Caco-2 (cell line): ENCODE measurements around the gene IDI2. TPM values are rescaled to one million over a fixed set of nuclear protein-coding genes. Genes with fewer than 3 reads are reported as not detected.

Experiments
- BruUV-seq: library from RNA; stranded (reverse); fragments of 400-500 nt; replicated peaks from 2 replicates; lab custom pipeline; 2021; lab: Mats Ljungman, UMichigan
- CTCF ChIA-PET: fragments of 300-600 bp; sonication (Branson Sonifier 250); formaldehyde crosslinking; loops from one replicate; lab custom pipeline; 2022; ENCODE audit warnings: antibody characterized with exemption; lab: Charles Lee
- POLR2A ChIA-PET: fragments of 300-600 bp; sonication (Branson Sonifier 250); formaldehyde crosslinking; loops from one replicate; lab custom pipeline; 2022; ENCODE audit warnings: antibody characterized with exemption; lab: Charles Lee
- DNase-seq, 2 experiments: peaks; one replicate each; pipeline versions ENCODE4 v3.0.0 to v3.0.0-alpha.2; 2020 to 2022
- H3K27me3 ChIP-seq: replicated peaks from 2 replicates; pipeline ENCODE4 v1.6.0; 2011; ENCODE audit warnings: low read length; ENCODE audit not compliant: control insufficient read depth, insufficient read depth
- H3K36me3 ChIP-seq: 2 replicates; pipeline ENCODE4 v1.5.1; 2011; ENCODE audit warnings: low read length; ENCODE audit not compliant: control insufficient read depth, insufficient read depth
- H3K4me1 ChIP-seq: fragments of 250-450 bp; sonication (Bioruptor Pico); 2 replicates; pipeline ENCODE4 v1.5.1; 2020; ENCODE audit warnings: mild to moderate bottlenecking
- H3K4me3 ChIP-seq: 2 replicates; pipeline ENCODE4 v1.5.1; 2011; ENCODE audit warnings: low read depth, mild to moderate bottlenecking, control low read depth, low read length
- H3K9me3 ChIP-seq: fragments of 250-450 bp; sonication (Bioruptor Pico); 2 replicates; pipeline ENCODE4 v1.5.1; 2020; ENCODE audit warnings: mild to moderate bottlenecking, moderate library complexity
- H3K27ac Mint-ChIP-seq: one replicate; pipeline ENCODE4 v1.8.0; 2022; ENCODE audit warnings: mixed read lengths; ENCODE audit not compliant: unreplicated experiment
- H3K27me3 Mint-ChIP-seq: one replicate; pipeline ENCODE4 v1.8.0; 2022; ENCODE audit warnings: mixed read lengths; ENCODE audit not compliant: insufficient read depth, unreplicated experiment
- H3K36me3 Mint-ChIP-seq: one replicate; pipeline ENCODE4 v1.8.0; 2022; ENCODE audit warnings: mild to moderate bottlenecking, mixed read lengths; ENCODE audit not compliant: insufficient read depth, unreplicated experiment
- H3K4me1 Mint-ChIP-seq: one replicate; pipeline ENCODE4 v1.8.0; 2022; ENCODE audit warnings: low read depth, mixed read lengths; ENCODE audit not compliant: unreplicated experiment
- H3K4me3 Mint-ChIP-seq: one replicate; pipeline ENCODE4 v1.8.0; 2022; ENCODE audit warnings: mild to moderate bottlenecking, moderate library complexity, mixed read lengths; ENCODE audit not compliant: unreplicated experiment
- H3K9me3 Mint-ChIP-seq: one replicate; pipeline ENCODE4 v1.8.0; 2022; ENCODE audit warnings: mixed read lengths; ENCODE audit not compliant: unreplicated experiment
- intact Hi-C: fragments of 100-400 bp; cut with micrococcal nuclease; formaldehyde crosslinking; loops from one replicate; pipeline ENCODE4 v1.10.0; 2022; ENCODE audit not compliant: unreplicated experiment
- total RNA-seq: library from RNA; stranded (reverse); gene quantifications from 2 replicates; pipeline ENCODE4 v1.2.3, GENCODE V29; 2022
- TF ChIP-seq, protein P1 (sequence below), 2 experiments: fragments of 200-600 bp in 1 of 2; IDR thresholded peaks; 1 replicate in 1 of 2; 2 replicates in 1 of 2; pipeline versions ENCODE4 v1.5.1 to v1.8.0; 2011 to 2022; ENCODE audit warnings: antibody characterized with exemption in 1 of 2, control low read depth in 1 of 2, inconsistent platforms in 1 of 2, low read depth in 1 of 2, low read length in 1 of 2, mild to moderate bottlenecking in 1 of 2, moderate library complexity in 1 of 2; ENCODE audit not compliant: insufficient read depth in 1 of 2, severe bottlenecking in 1 of 2, unreplicated experiment in 1 of 2

IDI2 gene
- total RNA-seq, 1 experiment from 2014 or later, result not detected

DNA sequence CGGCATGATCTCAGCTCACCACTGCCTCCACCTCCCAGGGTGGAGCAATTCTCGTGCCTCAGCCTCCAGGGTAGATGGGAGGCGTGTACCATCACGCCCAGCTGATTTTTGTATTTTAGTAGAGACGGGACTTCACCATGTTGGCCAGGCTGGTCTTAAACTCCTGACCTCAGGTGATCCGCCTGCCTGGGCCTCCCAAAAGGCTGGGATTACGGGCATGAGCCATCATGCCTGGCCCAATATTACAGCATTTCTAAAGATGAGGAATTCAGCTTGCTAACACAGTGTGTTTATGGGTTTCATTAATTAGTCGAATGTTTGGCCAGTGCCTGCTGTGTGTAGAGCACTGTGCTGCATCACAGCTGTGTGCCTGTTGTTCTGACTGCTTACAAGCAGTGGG, 34.2 kb upstream of the IDI2 start:
- H3K9me3 Mint-ChIP-seq, result no peaks in the 10 kb centered on the region
- H3K36me3 ChIP-seq, result no peaks in the 10 kb centered on the region
- H3K27me3 Mint-ChIP-seq, result no peaks in the 10 kb centered on the region
- H3K4me3 ChIP-seq, result no peak overlapping the region
- intact Hi-C loops, result no loop called here
- TF ChIP-seq, protein P1, sequence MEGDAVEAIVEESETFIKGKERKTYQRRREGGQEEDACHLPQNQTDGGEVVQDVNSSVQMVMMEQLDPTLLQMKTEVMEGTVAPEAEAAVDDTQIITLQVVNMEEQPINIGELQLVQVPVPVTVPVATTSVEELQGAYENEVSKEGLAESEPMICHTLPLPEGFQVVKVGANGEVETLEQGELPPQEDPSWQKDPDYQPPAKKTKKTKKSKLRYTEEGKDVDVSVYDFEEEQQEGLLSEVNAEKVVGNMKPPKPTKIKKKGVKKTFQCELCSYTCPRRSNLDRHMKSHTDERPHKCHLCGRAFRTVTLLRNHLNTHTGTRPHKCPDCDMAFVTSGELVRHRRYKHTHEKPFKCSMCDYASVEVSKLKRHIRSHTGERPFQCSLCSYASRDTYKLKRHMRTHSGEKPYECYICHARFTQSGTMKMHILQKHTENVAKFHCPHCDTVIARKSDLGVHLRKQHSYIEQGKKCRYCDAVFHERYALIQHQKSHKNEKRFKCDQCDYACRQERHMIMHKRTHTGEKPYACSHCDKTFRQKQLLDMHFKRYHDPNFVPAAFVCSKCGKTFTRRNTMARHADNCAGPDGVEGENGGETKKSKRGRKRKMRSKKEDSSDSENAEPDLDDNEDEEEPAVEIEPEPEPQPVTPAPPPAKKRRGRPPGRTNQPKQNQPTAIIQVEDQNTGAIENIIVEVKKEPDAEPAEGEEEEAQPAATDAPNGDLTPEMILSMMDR (IDR thresholded peaks at IDR 0.05; ENCODE audit: insufficient read depth in 1 of 2, low read depth in 1 of 2, low read length in 1 of 2, severe bottlenecking in 1 of 2, unreplicated experiment in 1 of 2), result no peak
- ChIA-PET POLR2A (no interaction called here), CTCF (no interaction called here)
- no peak for DNase-seq
- no peaks in the 10 kb centered on the region for H3K27me3 ChIP-seq
- H3K4me1 ChIP-seq, result peaks cover 6% of the 10 kb centered on the region
- no TSS peak for BruUV-seq
- peaks cover 40% of the 10 kb centered on the region for H3K36me3 Mint-ChIP-seq
- H3K9me3 ChIP-seq, result 0 out of 2 replicates have a peak, but pooled peaks cover under 1% of the 10 kb centered on the region
- H3K27ac Mint-ChIP-seq, result no peak overlapping the region
- no peak overlapping the region for H3K4me3 Mint-ChIP-seq
- H3K4me1 Mint-ChIP-seq, result peaks cover 21% of the 10 kb centered on the region

GRCh38 chr10:1058017-1058416, 32.4 kb upstream of the IDI2 start:
- Histone ChIP-seq H3K36me3 (0 out of 2 replicates have a peak, but pooled peaks cover 2% of the 10 kb centered on the region), H3K4me1 (peaks cover 14% of the 10 kb centered on the region), H3K27me3 (no peaks in the 10 kb centered on the region), H3K4me3 (peak overlapping the region; percentile 99; the same call in 1 of the 2 replicates), H3K9me3 (no peaks in the 10 kb centered on the region)
- CTCF ChIA-PET, result no interaction called here
- BruUV-seq, result no TSS peak
- H3K4me3 Mint-ChIP-seq, result peak overlapping the region; percentile 95
- intact Hi-C loops, result no loop called here
- peak overlapping the region; percentile 96 for H3K27ac Mint-ChIP-seq
- H3K4me1 Mint-ChIP-seq, result peaks cover 21% of the 10 kb centered on the region
- DNase-seq, result no peak
- no peaks in the 10 kb centered on the region for H3K9me3 Mint-ChIP-seq
- TF ChIP-seq, protein P1 (IDR thresholded peaks at IDR 0.05; ENCODE audit: insufficient read depth in 1 of 2, low read depth in 1 of 2, low read length in 1 of 2, severe bottlenecking in 1 of 2, unreplicated experiment in 1 of 2), result no peak
- POLR2A ChIA-PET, result no interaction called here
- H3K27me3 Mint-ChIP-seq, result no peaks in the 10 kb centered on the region
- peaks cover 48% of the 10 kb centered on the region for H3K36me3 Mint-ChIP-seq

GRCh38 chr10:1057106-1057657, 31.5 kb upstream of the IDI2 start:
- Mint-ChIP-seq H3K27ac (peak overlapping the region; percentile 96), H3K9me3 (no peaks in the 10 kb centered on the region), H3K27me3 (no peaks in the 10 kb centered on the region), H3K4me1 (peaks cover 20% of the 10 kb centered on the region), H3K4me3 (peak overlapping the region; percentile 95), H3K36me3 (peaks cover 51% of the 10 kb centered on the region)
- no TSS peak for BruUV-seq
- Histone ChIP-seq H3K4me1 (peaks cover 14% of the 10 kb centered on the region), H3K27me3 (no peaks in the 10 kb centered on the region), H3K4me3 (peak overlapping the region; percentile 99), H3K36me3 (0 out of 2 replicates have a peak, but pooled peaks cover 3% of the 10 kb centered on the region), H3K9me3 (no peaks in the 10 kb centered on the region)
- DNase-seq, result no peak
- intact Hi-C loops, result no loop called here
- ChIA-PET CTCF (no interaction called here), POLR2A (no interaction called here)
- TF ChIP-seq, protein P1 (IDR thresholded peaks at IDR 0.05; ENCODE audit: insufficient read depth in 1 of 2, low read depth in 1 of 2, low read length in 1 of 2, severe bottlenecking in 1 of 2, unreplicated experiment in 1 of 2), result no peak
